ENCODE measurements around the gene MYCBP.
"Not testable (repeated sequence)": the region's sequence is repeated elsewhere in the genome, so short reads cannot be mapped to it uniquely, and the experiment has no call there.

The MYCBP gene

DNA sequence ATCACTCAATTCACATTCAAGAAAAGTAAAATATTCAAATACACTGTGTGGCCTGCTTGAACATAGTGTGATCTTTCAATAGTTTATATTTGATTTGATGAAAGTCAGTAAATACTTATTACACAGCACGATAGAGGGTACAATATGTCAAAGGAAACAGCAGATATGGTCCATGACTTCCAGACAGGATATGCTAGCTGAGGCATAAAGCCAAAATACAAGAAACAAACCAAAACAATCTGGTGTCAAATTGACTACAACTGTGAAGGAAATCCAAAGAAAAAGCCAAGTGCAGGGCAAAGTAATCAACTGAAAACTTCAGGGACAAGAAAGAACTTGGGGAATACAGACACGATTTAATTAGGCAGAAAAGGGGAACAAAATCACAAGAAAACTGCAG lies 32.9 kb downstream of the MYCBP start:
- H3K4me3 ChIP-seq (ENCODE audit: extremely low read depth, insufficient read depth, low read length, poor library complexity, severe bottlenecking): no peak overlapping the region
- WGBS, 2 experiments (ENCODE audit: insufficient coverage in 2 of 2): 87 to 90% methylated on average over 2 of the region's 2 CpGs
- peaks cover 7% of the 10 kb centered on the region for H3K4me1 ChIP-seq (ENCODE audit: control insufficient read depth, insufficient read depth, low read length, poor library complexity, severe bottlenecking)
- peaks cover 57% of the 10 kb centered on the region for H3K36me3 ChIP-seq (ENCODE audit: control insufficient read depth, insufficient read depth, low read length)
- no peak overlapping the region for H3K27ac ChIP-seq (ENCODE audit: low read depth, low read length, severe bottlenecking)
- no peaks in the 10 kb centered on the region for H3K9me3 ChIP-seq (ENCODE audit: control insufficient read depth, low read length)

DNA sequence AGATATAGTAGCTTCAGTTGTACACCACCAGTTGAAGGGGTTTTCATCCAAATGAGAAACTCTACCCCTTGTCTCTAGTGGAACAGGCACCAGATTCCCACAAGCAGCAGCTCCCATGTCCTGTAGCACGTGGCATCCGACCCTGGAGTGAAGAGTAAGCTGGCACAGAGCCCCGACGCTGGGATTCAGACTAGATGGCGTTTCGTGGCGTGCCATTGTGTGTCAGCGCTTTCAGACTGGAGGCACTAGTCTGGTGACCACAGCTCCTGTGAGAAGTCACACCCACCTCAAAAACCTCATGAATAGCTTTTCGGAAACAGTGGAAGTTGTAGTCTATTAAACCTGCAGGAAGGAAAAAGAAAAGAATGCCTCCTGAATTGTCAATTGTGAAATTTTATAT lies 33.8 kb downstream of the MYCBP start:
- no peak overlapping the region for H3K27ac ChIP-seq (ENCODE audit: low read depth, low read length, severe bottlenecking)
- H3K36me3 ChIP-seq (ENCODE audit: control insufficient read depth, insufficient read depth, low read length): peaks cover 49% of the 10 kb centered on the region
- no peak overlapping the region for H3K4me3 ChIP-seq (ENCODE audit: extremely low read depth, insufficient read depth, low read length, poor library complexity, severe bottlenecking)
- H3K9me3 ChIP-seq (ENCODE audit: control insufficient read depth, low read length): no peaks in the 10 kb centered on the region
- H3K4me1 ChIP-seq (ENCODE audit: control insufficient read depth, insufficient read depth, low read length, poor library complexity, severe bottlenecking): peaks cover 7% of the 10 kb centered on the region
- WGBS, 2 experiments (ENCODE audit: insufficient coverage in 2 of 2): 95 to 97% methylated on average over 7 to 8 of the region's 9 CpGs

DNA sequence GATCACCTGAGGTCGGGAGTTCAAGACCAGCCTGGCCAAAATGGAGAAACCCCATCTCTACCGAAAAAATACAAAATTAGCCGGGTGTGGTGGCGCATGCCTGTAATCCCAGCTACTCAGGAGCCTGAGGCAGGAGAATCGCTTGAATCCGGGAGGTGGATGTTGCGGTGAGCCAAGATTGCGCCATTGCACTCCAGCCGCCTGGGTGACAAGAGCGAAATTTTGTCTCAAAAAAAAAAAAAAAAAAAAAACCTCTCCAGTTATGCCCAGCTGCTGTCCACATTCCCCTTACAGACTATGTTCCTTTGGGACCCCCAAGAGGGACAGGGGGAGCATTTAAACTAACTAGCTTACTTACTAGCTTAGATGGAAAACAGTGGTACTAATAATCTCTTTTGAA lies 36.8 kb downstream of the MYCBP start:
- not testable (repeated sequence) for H3K4me3 ChIP-seq (ENCODE audit: extremely low read depth, insufficient read depth, low read length, poor library complexity, severe bottlenecking); H3K9me3 ChIP-seq (ENCODE audit: control insufficient read depth, low read length); H3K4me1 ChIP-seq (ENCODE audit: control insufficient read depth, insufficient read depth, low read length, poor library complexity, severe bottlenecking); H3K27ac ChIP-seq (ENCODE audit: low read depth, low read length, severe bottlenecking)
- H3K36me3 ChIP-seq (ENCODE audit: control insufficient read depth, insufficient read depth, low read length): peaks cover 29% of the 10 kb centered on the region
- 78 to 92% methylated on average over 4 to 5 of the region's 10 CpGs for WGBS, 2 experiments (ENCODE audit: insufficient coverage in 2 of 2)

DNA sequence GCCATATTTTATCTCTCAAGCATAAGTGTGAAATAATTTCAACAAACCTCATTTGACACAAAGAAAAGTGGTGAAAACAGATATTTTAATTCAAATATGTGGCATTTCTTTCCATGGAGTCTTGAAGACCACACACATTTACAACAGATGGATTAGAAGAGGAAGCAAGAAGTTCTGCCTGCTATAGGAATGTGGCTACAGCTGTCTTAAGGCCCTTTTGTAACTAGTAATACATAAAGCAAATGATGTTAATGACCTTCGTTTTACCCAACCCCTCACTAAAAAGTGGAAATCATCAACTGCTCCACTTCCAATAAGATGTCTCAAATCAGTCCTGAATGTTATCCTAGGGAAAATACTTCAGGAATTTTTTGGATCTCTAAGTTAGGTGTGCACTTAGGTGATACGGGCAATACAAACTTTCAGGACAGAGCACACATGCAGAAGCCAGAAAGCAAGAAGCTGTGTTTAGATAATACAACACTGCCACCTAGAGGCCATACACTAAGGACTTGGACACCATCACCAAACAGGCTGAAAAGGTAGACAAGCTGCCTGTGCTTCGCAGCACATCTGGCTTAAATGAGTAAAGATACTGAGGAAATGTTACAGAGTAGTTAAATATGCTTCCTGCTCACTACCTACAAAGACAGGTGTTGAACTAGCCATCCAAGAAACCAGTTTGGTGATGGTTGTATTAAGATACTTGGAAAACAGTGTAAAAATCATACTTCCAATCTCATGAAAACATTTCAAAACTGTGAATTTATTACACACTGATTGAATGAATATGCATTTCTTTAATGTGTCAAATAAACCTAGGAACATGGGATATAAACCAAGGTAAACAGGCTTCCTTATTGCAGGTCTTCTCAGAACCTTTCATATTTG lies 38.0 kb downstream of the MYCBP start:
- 50% methylated on average over 1 of the region's 3 CpGs; no CpG with 5 or more reads in 1 of the 2 experiments for WGBS, 2 experiments (ENCODE audit: insufficient coverage in 2 of 2)
- no peaks in the 10 kb centered on the region for H3K9me3 ChIP-seq (ENCODE audit: control insufficient read depth, low read length)
- no peak overlapping the region for H3K27ac ChIP-seq (ENCODE audit: low read depth, low read length, severe bottlenecking)
- no peaks in the 10 kb centered on the region for H3K4me1 ChIP-seq (ENCODE audit: control insufficient read depth, insufficient read depth, low read length, poor library complexity, severe bottlenecking)
- H3K36me3 ChIP-seq (ENCODE audit: control insufficient read depth, insufficient read depth, low read length): peaks cover 21% of the 10 kb centered on the region
- H3K4me3 ChIP-seq (ENCODE audit: extremely low read depth, insufficient read depth, low read length, poor library complexity, severe bottlenecking): no peak overlapping the region

DNA sequence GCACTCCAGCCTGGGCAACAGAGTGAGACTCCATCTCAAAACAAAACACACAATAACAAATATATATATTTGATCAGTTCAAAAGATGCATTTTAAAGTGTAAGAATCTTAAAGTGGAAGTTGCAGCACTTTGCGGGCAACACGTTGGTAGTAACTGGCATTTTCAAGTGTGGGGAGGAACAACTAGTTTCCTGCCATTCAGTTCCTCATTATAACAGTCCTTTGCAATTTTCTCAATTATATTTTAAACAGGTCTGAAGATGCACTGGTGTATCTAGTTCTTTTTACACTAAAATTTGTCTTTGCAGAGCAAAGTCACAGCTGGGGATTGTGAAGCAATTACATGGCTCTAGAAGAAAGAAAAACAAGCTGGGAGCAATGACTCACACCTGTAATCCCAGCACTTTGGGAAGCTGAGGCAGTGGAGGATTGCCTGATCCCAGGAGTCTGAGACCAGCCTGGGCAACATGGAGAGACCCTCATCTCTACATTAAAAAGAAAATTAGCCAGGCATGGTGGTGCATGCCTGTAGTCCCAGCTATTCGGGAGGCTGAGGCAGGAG lies 38.8 kb downstream of the MYCBP start:
- no peak overlapping the region for H3K4me3 ChIP-seq (ENCODE audit: extremely low read depth, insufficient read depth, low read length, poor library complexity, severe bottlenecking)
- H3K36me3 ChIP-seq (ENCODE audit: control insufficient read depth, insufficient read depth, low read length): peaks cover 15% of the 10 kb centered on the region
- H3K9me3 ChIP-seq (ENCODE audit: control insufficient read depth, low read length): no peaks in the 10 kb centered on the region
- no peaks in the 10 kb centered on the region for H3K4me1 ChIP-seq (ENCODE audit: control insufficient read depth, insufficient read depth, low read length, poor library complexity, severe bottlenecking)
- 80 to 100% methylated on average over 1 to 3 of the region's 3 CpGs for WGBS, 2 experiments (ENCODE audit: insufficient coverage in 2 of 2)
- no peak overlapping the region for H3K27ac ChIP-seq (ENCODE audit: low read depth, low read length, severe bottlenecking)

DNA sequence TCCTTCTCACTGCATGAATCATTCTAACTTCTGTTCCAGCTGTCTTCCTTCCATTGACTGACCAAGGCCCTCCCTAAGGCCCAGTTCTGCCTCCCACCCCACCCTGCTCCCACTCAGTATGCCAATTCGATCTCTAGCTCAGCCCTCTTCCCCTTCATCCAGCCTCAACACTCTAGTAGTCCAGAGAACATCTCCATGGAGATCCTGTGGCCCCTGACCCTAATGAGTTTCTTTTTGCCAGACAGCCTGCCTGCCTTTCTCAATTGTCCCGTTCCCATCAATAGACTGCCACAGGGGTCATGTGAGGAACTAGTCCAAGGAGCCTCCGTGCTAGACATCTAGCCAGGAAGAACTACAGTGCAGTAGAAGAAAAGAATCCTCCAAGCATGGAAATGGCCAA lies 40.0 kb downstream of the MYCBP start:
- Histone ChIP-seq H3K27ac (ENCODE audit: low read depth, low read length, severe bottlenecking) (no peak overlapping the region), H3K4me1 (ENCODE audit: control insufficient read depth, insufficient read depth, low read length, poor library complexity, severe bottlenecking) (no peaks in the 10 kb centered on the region), H3K9me3 (ENCODE audit: control insufficient read depth, low read length) (no peaks in the 10 kb centered on the region), H3K36me3 (ENCODE audit: control insufficient read depth, insufficient read depth, low read length) (peaks cover 4% of the 10 kb centered on the region), H3K4me3 (ENCODE audit: extremely low read depth, insufficient read depth, low read length, poor library complexity, severe bottlenecking) (no peak overlapping the region)
- WGBS, 2 experiments (ENCODE audit: insufficient coverage in 2 of 2): 80 to 84% methylated on average over 3 of the region's 3 CpGs

DNA sequence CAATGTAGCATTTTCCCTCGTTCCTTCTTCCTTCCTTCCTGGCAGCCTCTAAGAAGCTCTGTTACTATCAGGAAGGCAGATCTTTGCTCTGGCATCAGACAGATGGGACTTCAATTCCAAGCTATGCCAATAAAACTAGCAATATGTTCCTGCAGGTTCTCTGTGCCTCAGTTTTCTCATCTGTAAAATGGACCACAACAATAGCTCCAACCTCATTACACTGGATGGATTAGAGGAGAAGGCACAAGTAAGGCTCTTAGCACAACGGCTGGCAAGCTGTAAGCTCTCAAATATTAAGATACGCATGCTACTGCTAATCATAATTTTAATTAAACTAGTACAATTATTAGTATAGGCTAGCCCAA lies 40.8 kb downstream of the MYCBP start:
- no peaks in the 10 kb centered on the region for H3K9me3 ChIP-seq (ENCODE audit: control insufficient read depth, low read length)
- no peaks in the 10 kb centered on the region for H3K4me1 ChIP-seq (ENCODE audit: control insufficient read depth, insufficient read depth, low read length, poor library complexity, severe bottlenecking)
- 89 to 100% methylated on average over 1 of the region's 3 CpGs for WGBS, 2 experiments (ENCODE audit: insufficient coverage in 2 of 2)
- H3K27ac ChIP-seq (ENCODE audit: low read depth, low read length, severe bottlenecking): no peak overlapping the region
- H3K36me3 ChIP-seq (ENCODE audit: control insufficient read depth, insufficient read depth, low read length): no peaks in the 10 kb centered on the region
- H3K4me3 ChIP-seq (ENCODE audit: extremely low read depth, insufficient read depth, low read length, poor library complexity, severe bottlenecking): no peak overlapping the region

DNA sequence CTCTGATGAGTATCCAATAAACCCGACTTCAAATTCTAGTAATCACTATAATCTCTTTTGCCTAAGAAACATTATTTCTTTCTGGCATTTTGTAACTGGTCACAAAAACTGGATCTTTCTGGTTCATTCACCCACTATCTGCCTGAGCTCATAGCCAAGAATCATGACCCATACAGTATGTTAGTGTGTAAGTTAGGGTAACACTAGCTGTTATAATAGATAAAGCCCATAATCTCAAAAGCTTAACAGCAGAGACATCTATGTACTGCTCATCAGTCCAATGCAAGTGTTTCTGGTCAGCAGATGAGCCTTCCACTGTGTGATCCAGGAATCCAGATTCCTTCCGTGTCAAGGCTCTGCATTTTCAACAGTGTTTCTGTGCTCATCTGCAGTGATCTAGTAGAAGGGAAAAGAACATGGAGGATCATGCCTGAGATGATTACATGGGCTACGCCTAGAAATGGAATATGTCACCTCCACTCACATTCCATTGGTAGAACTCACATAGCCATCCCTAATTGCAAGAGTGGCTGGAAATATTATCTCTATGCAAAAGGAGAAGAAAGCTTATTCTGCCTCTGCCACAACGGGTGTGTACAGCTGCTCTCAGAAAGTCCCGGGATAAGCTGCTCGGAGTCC lies 41.3 kb downstream of the MYCBP start:
- H3K27ac ChIP-seq (ENCODE audit: low read depth, low read length, severe bottlenecking): no peak overlapping the region
- H3K4me1 ChIP-seq (ENCODE audit: control insufficient read depth, insufficient read depth, low read length, poor library complexity, severe bottlenecking): no peaks in the 10 kb centered on the region
- H3K4me3 ChIP-seq (ENCODE audit: extremely low read depth, insufficient read depth, low read length, poor library complexity, severe bottlenecking): no peak overlapping the region
- WGBS, 2 experiments (ENCODE audit: insufficient coverage in 2 of 2): 89% methylated on average over 4 of the region's 6 CpGs
- H3K9me3 ChIP-seq (ENCODE audit: control insufficient read depth, low read length): no peaks in the 10 kb centered on the region
- no peaks in the 10 kb centered on the region for H3K36me3 ChIP-seq (ENCODE audit: control insufficient read depth, insufficient read depth, low read length)

DNA sequence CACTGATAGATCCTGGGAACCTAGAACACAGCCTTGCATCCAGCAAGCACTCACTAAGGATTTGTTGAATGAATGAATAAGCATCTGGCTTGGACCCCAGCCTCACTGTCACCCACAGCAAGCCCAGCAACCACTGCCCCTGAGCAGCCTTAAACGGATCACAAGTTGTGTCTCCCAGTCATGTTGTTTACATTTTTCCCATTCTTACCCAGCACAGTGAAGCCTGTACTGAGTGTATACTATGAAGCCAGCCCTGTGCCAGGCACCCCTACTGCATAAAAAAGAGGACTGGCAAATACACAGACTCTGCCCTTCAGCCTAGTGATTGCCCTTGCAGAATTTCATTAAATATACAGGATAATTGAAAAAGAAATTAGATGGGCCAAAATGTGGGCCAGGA lies 43.8 kb downstream of the MYCBP start:
- Histone ChIP-seq H3K9me3 (ENCODE audit: control insufficient read depth, low read length) (no peaks in the 10 kb centered on the region), H3K36me3 (ENCODE audit: control insufficient read depth, insufficient read depth, low read length) (no peaks in the 10 kb centered on the region), H3K4me3 (ENCODE audit: extremely low read depth, insufficient read depth, low read length, poor library complexity, severe bottlenecking) (no peak overlapping the region), H3K4me1 (ENCODE audit: control insufficient read depth, insufficient read depth, low read length, poor library complexity, severe bottlenecking) (no peaks in the 10 kb centered on the region), H3K27ac (ENCODE audit: low read depth, low read length, severe bottlenecking) (no peak overlapping the region)
- WGBS, 2 experiments (ENCODE audit: insufficient coverage in 2 of 2): 71 to 88% methylated on average over 1 of the region's 1 CpG

DNA sequence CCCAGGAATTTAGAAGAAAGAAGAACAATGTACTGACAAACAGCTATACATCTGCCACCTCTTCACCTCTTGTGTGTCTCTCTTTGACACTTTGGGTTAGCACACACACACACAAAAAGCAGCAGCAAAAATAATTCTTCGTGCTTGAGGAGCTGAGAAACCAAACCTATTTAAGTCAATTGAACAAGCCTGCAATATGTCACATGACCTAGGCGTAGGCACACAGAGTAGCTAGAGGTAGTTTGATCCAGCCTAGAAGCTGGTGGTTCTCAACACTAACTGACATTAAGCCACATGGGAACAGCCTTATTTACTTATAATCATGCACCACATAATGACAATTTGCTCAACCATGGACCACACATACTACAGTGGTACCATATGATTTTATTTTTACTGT lies 45.8 kb downstream of the MYCBP start:
- H3K9me3 ChIP-seq (ENCODE audit: control insufficient read depth, low read length): no peaks in the 10 kb centered on the region
- H3K4me3 ChIP-seq (ENCODE audit: extremely low read depth, insufficient read depth, low read length, poor library complexity, severe bottlenecking): no peak overlapping the region
- H3K27ac ChIP-seq (ENCODE audit: low read depth, low read length, severe bottlenecking): no peak overlapping the region
- H3K36me3 ChIP-seq (ENCODE audit: control insufficient read depth, insufficient read depth, low read length): no peaks in the 10 kb centered on the region
- H3K4me1 ChIP-seq (ENCODE audit: control insufficient read depth, insufficient read depth, low read length, poor library complexity, severe bottlenecking): no peaks in the 10 kb centered on the region
- WGBS, 2 experiments (ENCODE audit: insufficient coverage in 2 of 2): 100% methylated on average over 1 of the region's 2 CpGs; no CpG with 5 or more reads in 1 of the 2 experiments

DNA sequence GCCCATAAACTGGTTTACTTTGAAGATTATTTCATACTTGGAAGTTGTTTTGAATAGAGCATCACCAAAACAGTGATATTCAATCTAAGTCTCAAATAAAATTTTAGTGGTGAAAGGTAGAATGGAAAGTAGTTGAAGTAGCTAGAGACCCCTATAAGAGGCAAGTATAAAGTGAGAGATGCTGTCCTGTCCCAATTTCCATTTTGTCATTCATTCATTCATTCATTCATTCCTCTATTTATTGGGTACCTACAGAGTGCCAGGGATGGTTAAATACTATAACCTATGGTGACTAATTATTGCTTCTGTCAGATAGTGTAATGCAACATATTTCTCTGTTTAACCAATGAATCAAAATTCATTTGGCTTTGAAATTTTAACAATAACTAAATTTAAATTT lies 46.3 kb downstream of the MYCBP start:
- H3K36me3 ChIP-seq (ENCODE audit: control insufficient read depth, insufficient read depth, low read length): no peaks in the 10 kb centered on the region
- no peak overlapping the region for H3K4me3 ChIP-seq (ENCODE audit: extremely low read depth, insufficient read depth, low read length, poor library complexity, severe bottlenecking)
- H3K4me1 ChIP-seq (ENCODE audit: control insufficient read depth, insufficient read depth, low read length, poor library complexity, severe bottlenecking): no peaks in the 10 kb centered on the region
- no peak overlapping the region for H3K27ac ChIP-seq (ENCODE audit: low read depth, low read length, severe bottlenecking)
- H3K9me3 ChIP-seq (ENCODE audit: control insufficient read depth, low read length): no peaks in the 10 kb centered on the region

Data from mesodermal cell (in vitro differentiated cells).